Measurements from ENCODE around the gene KSR1.

DNA sequence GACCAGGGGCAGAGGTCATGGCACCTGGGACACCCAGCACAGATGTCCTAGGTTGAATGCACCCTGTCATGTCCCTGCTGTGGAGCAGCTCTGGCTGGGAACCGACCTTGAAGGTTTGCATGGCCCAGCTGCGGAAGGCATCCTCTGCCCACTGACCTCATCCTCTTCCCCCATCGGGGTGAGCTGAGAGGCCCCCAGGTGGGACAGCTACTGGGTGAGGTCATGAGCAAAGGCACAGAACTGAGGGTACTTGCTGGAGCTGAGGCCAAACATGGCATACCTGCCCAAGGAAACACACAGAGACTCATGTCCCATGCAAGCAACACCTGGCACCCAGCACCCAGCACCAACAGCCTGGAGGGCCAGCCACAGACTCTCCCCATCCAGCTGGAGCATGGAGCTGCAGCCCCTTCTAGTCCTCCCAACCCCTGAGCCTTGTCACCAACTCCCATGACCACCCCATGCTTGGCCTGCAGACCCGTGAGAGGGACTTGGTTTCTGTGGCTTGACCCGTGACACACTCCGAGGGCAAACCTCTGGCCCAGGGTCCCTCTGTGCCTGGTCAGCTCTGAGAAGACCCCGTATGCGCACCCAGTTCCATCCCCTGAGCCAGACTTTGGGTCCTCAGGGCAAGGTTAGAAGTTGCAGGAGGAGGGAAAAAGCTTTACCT is 207.8 kb downstream of the KSR1 start:
- TF ChIP-seq CTCF (IDR thresholded peaks at IDR 0.05) (no peak), ZFX (IDR thresholded peaks at IDR 0.05; ENCODE audit: borderline replicate concordance) (no peak)

Measured in 22Rv1 (cell line).